ENCODE results near the gene ZNF415. TPM values are rescaled to one million over a fixed set of nuclear protein-coding genes. Genes with fewer than 3 reads are reported as not detected.

The ZNF415 gene
- total RNA-seq: 1 to 10 TPM; 1.1 to 3.2 TPM

DNA sequence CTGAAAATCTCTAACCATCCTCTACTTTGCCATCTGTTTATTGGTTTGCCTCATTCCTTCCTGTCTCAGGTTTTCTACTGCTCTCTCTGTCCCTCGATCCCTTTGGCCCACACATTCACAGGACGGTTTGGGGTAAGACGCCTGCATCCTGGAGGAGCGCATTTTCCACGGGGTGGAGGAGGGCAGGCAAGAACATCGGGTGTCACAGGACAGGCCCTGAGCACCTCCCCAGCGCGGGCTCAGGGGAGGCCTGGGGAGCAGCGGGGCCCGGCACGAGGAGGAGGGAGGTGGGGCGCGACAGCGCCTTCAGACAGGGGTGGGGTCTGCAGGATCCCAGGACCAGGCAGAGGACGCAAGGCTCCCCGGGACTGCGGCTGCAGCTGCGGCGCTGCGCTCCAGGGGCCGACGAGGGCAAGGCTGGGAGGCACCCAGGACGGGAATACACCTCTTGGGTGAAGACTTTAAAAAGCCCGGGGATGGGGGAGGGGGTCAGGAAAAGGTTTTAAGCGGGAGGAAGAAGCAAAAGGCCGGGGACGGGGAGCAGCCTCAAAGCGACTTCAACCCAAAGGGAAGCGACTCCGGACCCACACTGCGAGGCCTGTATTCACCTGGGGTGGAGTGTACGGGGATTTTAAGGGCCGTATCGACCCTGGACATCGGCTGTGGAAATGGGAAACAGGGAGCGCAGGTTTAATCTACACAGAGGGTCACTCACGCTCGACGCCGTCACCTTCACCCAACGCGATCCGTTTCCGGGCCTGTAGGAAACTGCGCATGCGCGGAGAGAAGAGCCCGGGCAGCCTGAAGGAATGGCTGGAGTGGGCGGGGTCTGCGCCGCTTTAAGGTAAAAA, at the start of gene ZNF415:
Gene ZNF415 (minus strand): TSS at position 770 of the 851 bp plus-strand sequence. CDS start 10,234 bp downstream, outside the sequence.
- Mint-ChIP-seq H3K4me3 (peak within 1 kb of the TSS; percentile 53), H3K9me3 (peaks cover 20% of the 10 kb centered on the region), H3K36me3 (peaks cover 29% of the 10 kb centered on the region), H3K27ac (peak within 1 kb of the TSS in 1 of 2 donors; percentile 17), H3K4me1 (ENCODE audit: low read depth in 2 of 2) (peaks cover 6 to 12% of the 10 kb centered on the region in 2 donors), H3K27me3 (peaks cover 9 to 13% of the 10 kb centered on the region in 2 donors)
- DNase-seq (ENCODE audit: low spot score): peak; percentile 83
- peak; percentile 59 to 83 for ATAC-seq

DNA sequence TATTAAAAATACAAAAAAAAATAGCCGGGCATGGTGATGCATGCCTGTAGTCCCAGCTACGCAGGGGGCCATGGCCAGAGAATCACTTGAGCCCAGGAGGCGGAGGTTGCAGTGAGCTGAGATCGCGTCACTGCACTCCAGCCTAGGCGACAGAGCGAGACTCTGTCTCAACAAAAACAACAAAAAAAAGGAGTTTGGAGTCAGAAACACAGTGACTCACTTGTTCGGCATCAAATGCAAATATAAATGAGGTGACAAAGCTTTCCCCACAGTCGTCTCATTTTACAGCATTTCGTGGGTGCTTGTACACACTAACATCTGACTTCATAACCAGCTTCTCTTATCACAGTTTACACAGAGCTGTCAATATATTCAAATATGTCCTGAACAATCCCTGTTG, 49.5 kb upstream of the ZNF415 start:
- Mint-ChIP-seq H3K4me1 (ENCODE audit: low read depth in 2 of 2) (peaks cover 0 to 3% of the 10 kb centered on the region in 2 donors), H3K36me3 (peaks cover 15% of the 10 kb centered on the region), H3K27ac (no peak overlapping the region), H3K27me3 (no peaks in the 10 kb centered on the region), H3K9me3 (no peaks in the 10 kb centered on the region), H3K4me3 (no peak overlapping the region)
- no peak for DNase-seq (ENCODE audit: low spot score)
- ATAC-seq: no peak

DNA sequence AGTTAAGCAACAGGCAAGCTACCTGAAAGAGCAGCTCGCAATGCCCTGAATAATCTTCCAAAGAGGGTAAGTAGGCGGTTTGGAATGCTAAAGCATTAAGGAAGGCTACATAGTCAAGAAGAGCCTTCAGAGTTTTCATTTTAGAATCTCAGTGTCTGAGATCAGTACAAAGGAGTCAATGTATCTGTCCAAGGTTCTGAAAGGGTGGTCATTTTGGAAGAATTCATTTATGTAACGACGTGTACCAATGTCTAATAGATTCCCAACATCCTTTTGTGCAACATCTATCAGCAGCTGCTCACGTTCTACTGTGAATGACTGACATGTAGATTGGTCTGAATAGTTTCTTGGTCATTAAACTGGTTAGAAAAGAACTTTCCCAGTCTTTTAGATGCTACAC, 45.3 kb upstream of the ZNF415 start:
- Mint-ChIP-seq H3K27ac (no peak overlapping the region), H3K9me3 (peaks cover 5% of the 10 kb centered on the region), H3K4me3 (no peak overlapping the region), H3K4me1 (ENCODE audit: low read depth in 2 of 2) (peaks cover 0 to 2% of the 10 kb centered on the region in 2 donors), H3K27me3 (no peaks in the 10 kb centered on the region), H3K36me3 (peaks cover 29% of the 10 kb centered on the region)
- ATAC-seq (no peak), DNase-seq (ENCODE audit: low spot score) (no peak)

DNA sequence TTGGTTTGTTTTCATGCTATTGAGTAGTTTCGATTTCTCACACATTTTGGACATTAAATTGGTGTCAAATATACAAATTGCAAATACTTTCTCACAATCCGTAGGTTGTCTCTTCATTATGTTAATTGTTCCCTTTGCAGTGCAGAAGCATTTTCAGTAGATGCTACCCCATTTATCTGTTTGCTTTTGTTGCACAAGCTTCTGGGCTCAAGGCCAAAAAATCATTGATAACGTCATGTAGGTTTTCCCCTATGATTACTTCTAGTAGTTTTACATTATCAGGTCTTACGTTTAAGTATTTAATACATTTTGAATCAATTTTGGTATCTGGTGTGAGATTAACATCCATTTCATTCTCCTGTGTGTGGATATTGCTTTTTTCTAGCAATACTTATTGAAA, 40.2 kb upstream of the ZNF415 start:
- Mint-ChIP-seq H3K36me3 (peaks cover 36% of the 10 kb centered on the region), H3K27me3 (no peaks in the 10 kb centered on the region)

DNA sequence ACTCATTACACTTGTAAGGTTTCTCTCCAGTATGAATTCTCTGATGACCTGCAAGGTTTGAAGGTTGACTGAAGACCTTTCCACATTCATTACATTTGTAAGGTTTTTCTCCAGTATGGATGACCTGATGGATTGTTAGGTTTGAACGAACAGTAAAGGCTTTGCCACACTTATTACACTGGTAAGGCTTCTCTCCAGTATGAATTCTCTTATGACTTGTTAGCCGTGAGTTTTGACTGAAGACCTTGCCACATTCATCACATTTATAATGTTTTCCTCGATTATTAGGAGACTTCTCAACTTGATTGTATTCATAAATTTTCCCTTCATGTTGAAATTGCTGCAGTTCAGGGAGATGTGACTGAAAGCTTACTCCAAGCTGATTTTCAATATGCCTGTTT, 33.0 kb upstream of the ZNF415 start:
- H3K9me3 Mint-ChIP-seq: peaks cover 26% of the 10 kb centered on the region
- H3K27ac Mint-ChIP-seq: no peak overlapping the region
- H3K4me3 Mint-ChIP-seq: no peak overlapping the region
- H3K4me1 Mint-ChIP-seq (ENCODE audit: low read depth in 2 of 2): no peaks in the 10 kb centered on the region
- H3K36me3 Mint-ChIP-seq: peaks cover 52% of the 10 kb centered on the region
- DNase-seq (ENCODE audit: low spot score) (no peak), ATAC-seq (no peak)
- H3K27me3 Mint-ChIP-seq: peaks cover 0 to 3% of the 10 kb centered on the region in 2 donors

More for the DNA sequence above, 40.2 kb upstream of the ZNF415 start:
- no peak overlapping the region for H3K27ac Mint-ChIP-seq
- no peak overlapping the region for H3K4me3 Mint-ChIP-seq
- ATAC-seq (no peak), DNase-seq (ENCODE audit: low spot score) (no peak)
- peaks cover 0 to 2% of the 10 kb centered on the region in 2 donors for H3K4me1 Mint-ChIP-seq (ENCODE audit: low read depth in 2 of 2)
- H3K9me3 Mint-ChIP-seq: peaks cover 8% of the 10 kb centered on the region

GRCh38 chr19:53161123-53161522, 28.4 kb upstream of the ZNF415 start:
- Mint-ChIP-seq H3K36me3 (peaks cover 57% of the 10 kb centered on the region), H3K27ac (no peak overlapping the region), H3K9me3 (peaks cover 32% of the 10 kb centered on the region)

GRCh38 chr19:53160350-53160749, 27.6 kb upstream of the ZNF415 start:
- Mint-ChIP-seq H3K27ac (no peak overlapping the region), H3K27me3 (peaks cover 0 to 3% of the 10 kb centered on the region in 2 donors), H3K9me3 (peaks cover 24% of the 10 kb centered on the region), H3K4me1 (ENCODE audit: low read depth in 2 of 2) (peaks cover 12 to 14% of the 10 kb centered on the region in 2 donors), H3K36me3 (peaks cover 49% of the 10 kb centered on the region), H3K4me3 (no peak overlapping the region)
- DNase-seq (ENCODE audit: low spot score): no peak
- no peak for ATAC-seq

More at GRCh38 chr19:53161123-53161522, 28.4 kb upstream of the ZNF415 start:
- Mint-ChIP-seq H3K4me1 (ENCODE audit: low read depth in 2 of 2) (peaks cover 12 to 14% of the 10 kb centered on the region in 2 donors), H3K27me3 (peaks cover 0 to 3% of the 10 kb centered on the region in 2 donors), H3K4me3 (no peak overlapping the region)
- ATAC-seq (no peak), DNase-seq (ENCODE audit: low spot score) (no peak)

- DNase-seq (ENCODE audit: low spot score) (peak; percentile 76), ATAC-seq (peak; percentile 42 to 54)
- peak overlapping the region; percentile 73 for H3K4me3 Mint-ChIP-seq
- H3K9me3 Mint-ChIP-seq: peaks cover 19% of the 10 kb centered on the region
- peaks cover 49% of the 10 kb centered on the region for H3K36me3 Mint-ChIP-seq
- peaks cover 0 to 3% of the 10 kb centered on the region in 2 donors for H3K27me3 Mint-ChIP-seq
- H3K4me1 Mint-ChIP-seq (ENCODE audit: low read depth in 2 of 2): peaks cover 12 to 22% of the 10 kb centered on the region in 2 donors
- H3K27ac Mint-ChIP-seq: peak overlapping the region; percentile 51 to 53
These were observed 25.5 kb upstream of the ZNF415 start for GRCh38 chr19:53158119-53158656.

DNA sequence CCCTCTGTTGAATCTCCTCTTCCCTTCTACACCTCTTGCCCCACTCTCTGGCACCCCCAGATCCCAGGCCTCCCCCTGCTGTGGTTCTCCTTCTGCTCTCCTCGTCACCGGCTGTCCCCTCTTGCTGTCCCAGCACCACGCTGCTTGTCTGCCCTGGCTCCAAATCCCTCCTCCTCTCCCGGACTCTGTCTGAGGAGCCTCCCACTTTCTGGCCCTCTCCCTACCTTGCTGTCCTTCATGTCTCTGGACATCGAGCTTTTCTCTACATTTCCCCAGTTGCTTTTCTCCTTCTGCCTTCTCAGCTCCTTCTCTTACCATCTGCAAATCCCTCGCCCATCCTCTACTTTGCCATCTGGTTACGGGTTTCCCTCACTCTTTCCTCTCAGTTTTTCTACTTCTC, 24.9 kb upstream of the ZNF415 start:
- Mint-ChIP-seq H3K36me3 (peaks cover 52% of the 10 kb centered on the region), H3K4me1 (ENCODE audit: low read depth in 2 of 2) (peaks cover 12 to 22% of the 10 kb centered on the region in 2 donors), H3K27me3 (peaks cover 0 to 3% of the 10 kb centered on the region in 2 donors), H3K9me3 (peaks cover 19% of the 10 kb centered on the region), H3K4me3 (peak overlapping the region; percentile 73), H3K27ac (peak overlapping the region; percentile 51 to 53)
- DNase-seq (ENCODE audit: low spot score) (no peak), ATAC-seq (no peak)

DNA sequence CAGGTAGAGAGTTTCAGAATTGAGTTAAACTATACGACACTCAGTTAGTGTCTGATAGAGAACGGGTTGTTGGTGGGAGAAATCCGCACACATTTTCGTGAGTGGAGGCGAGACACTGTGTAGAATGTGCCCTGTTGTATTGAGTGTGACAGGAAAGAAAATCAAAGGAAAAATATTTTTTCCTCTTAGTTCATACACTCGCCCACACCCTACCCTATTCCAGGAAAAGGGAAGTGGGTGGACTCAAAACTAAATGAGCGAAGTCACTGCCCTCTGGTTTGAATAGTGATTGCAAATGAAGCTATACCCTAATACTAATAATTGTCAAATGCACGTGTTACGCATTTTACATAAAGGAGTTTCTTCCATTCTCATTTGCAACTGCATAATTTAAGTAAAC, 24.1 kb upstream of the ZNF415 start:
- Mint-ChIP-seq H3K4me3 (peak overlapping the region; percentile 73), H3K27me3 (peaks cover 0 to 3% of the 10 kb centered on the region in 2 donors), H3K9me3 (peaks cover 19% of the 10 kb centered on the region), H3K36me3 (peaks cover 51% of the 10 kb centered on the region), H3K27ac (peak overlapping the region; percentile 51 to 53), H3K4me1 (ENCODE audit: low read depth in 2 of 2) (peaks cover 12 to 22% of the 10 kb centered on the region in 2 donors)
- ATAC-seq (no peak), DNase-seq (ENCODE audit: low spot score) (no peak)

DNA sequence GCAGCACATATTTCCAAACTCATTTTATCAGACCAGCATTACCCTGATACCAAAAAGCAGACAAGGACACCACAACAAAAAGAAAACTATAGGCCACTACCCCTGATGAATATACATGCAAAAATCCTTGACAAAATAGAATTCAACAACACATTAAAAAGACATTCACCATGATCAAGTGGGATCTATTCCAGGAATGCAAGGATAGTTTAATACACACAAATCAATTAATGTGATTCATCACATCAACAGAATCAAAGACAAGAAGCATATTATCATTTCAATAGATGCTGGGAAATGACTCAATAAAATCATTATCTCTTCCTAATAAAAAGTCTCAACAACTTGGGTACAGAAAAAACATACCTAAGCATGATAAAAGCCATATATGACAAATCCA, 14.9 kb upstream of the ZNF415 start:
- H3K36me3 Mint-ChIP-seq: peaks cover 56% of the 10 kb centered on the region
- ATAC-seq (no peak), DNase-seq (ENCODE audit: low spot score) (no peak)
- H3K9me3 Mint-ChIP-seq: peaks cover 19% of the 10 kb centered on the region
- H3K4me3 Mint-ChIP-seq: no peak overlapping the region
- H3K4me1 Mint-ChIP-seq (ENCODE audit: low read depth in 2 of 2): no peaks in the 10 kb centered on the region
- H3K27ac Mint-ChIP-seq: no peak overlapping the region
- H3K27me3 Mint-ChIP-seq: no peaks in the 10 kb centered on the region

DNA sequence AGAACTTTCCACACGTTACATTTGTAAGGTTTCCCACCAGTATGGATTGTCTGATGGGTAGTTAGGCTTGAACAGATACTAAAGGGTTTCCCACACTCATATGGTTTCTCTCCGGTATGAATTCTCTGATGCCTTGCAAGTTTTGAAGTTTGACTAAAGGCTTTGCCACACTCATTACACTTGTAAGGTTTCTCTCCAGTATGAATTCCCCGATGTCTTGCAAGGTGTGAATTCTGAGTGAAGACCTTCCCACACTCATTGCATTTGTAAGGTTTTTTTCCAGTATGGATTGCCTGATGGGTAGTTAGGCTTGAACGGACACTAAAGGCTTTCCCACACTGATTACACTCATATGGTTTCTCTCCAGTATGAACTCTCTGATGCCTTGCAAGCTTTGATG, 7.6 kb upstream of the ZNF415 start:
- Mint-ChIP-seq H3K4me1 (ENCODE audit: low read depth in 2 of 2) (no peaks in the 10 kb centered on the region), H3K4me3 (no peak overlapping the region), H3K36me3 (peaks cover 58% of the 10 kb centered on the region), H3K9me3 (peaks cover 27% of the 10 kb centered on the region), H3K27ac (no peak overlapping the region), H3K27me3 (no peaks in the 10 kb centered on the region)
- no peak for DNase-seq (ENCODE audit: low spot score)
- no peak for ATAC-seq

GRCh38 chr19:53136432-53136831, 3.7 kb upstream of the ZNF415 start:
- H3K36me3 Mint-ChIP-seq: peaks cover 51% of the 10 kb centered on the region
- peaks cover 7 to 9% of the 10 kb centered on the region in 2 donors for H3K27me3 Mint-ChIP-seq
- peaks cover 29% of the 10 kb centered on the region for H3K9me3 Mint-ChIP-seq

GRCh38 chr19:53131727-53132126, 983 bp downstream of the ZNF415 start:
- DNase-seq (ENCODE audit: low spot score): no peak
- H3K27me3 Mint-ChIP-seq: peaks cover 9 to 13% of the 10 kb centered on the region in 2 donors
- H3K27ac Mint-ChIP-seq: peak overlapping the region in 1 of 2 donors; percentile 17
- peaks cover 20% of the 10 kb centered on the region for H3K9me3 Mint-ChIP-seq
- H3K4me1 Mint-ChIP-seq (ENCODE audit: low read depth in 2 of 2): peaks cover 6 to 12% of the 10 kb centered on the region in 2 donors
- ATAC-seq: no peak
- H3K36me3 Mint-ChIP-seq: peaks cover 25% of the 10 kb centered on the region
- H3K4me3 Mint-ChIP-seq: peak overlapping the region; percentile 53

More at GRCh38 chr19:53136432-53136831, 3.7 kb upstream of the ZNF415 start:
- ATAC-seq (no peak), DNase-seq (ENCODE audit: low spot score) (no peak)
- H3K27ac Mint-ChIP-seq: no peak overlapping the region
- no peak overlapping the region for H3K4me3 Mint-ChIP-seq
- H3K4me1 Mint-ChIP-seq (ENCODE audit: low read depth in 2 of 2): peaks cover 6 to 10% of the 10 kb centered on the region in 2 donors
